Body of pancreas (tissue), 4 donors: ENCODE measurements around the gene PRKACA. TPM values are rescaled to one million over a fixed set of nuclear protein-coding genes. Genes with fewer than 3 reads are reported as not detected.

Source experiments
- ATAC-seq: fragments of 150-250 bp; one replicate; pipeline ENCODE4 v1.9.1; 2016
- DNase-seq, 4 donors: peaks; one replicate each; pipeline ENCODE4 v3.0.0-alpha.2; 2019
- H3K27ac ChIP-seq, 4 donors: fragments of 200-600 bp; sonication (generic); 1 replicate in 3 of 4; 2 replicates in 1 of 4; pipeline versions ENCODE4 v1.5.1 to v1.6.1; 2016 to 2019; ENCODE audit warnings: mild to moderate bottlenecking in 1 of 4, mixed read lengths in 1 of 4, moderate library complexity in 1 of 4
- H3K27me3 ChIP-seq, 2 donors: fragments of 200-600 bp; sonication (generic); one replicate each; pipeline ENCODE4 v1.6.0; 2016; ENCODE audit warnings: mild to moderate bottlenecking in 1 of 2
- H3K36me3 ChIP-seq, 2 donors: fragments of 200-600 bp; sonication (generic); replicated peaks in 1 of 2; 2 replicates each; pipeline ENCODE4 v1.5.1; 2016; ENCODE audit warnings: low read depth in 2 of 2; ENCODE audit not compliant: insufficient read depth in 1 of 2
- H3K4me1 ChIP-seq: fragments of 200-600 bp; sonication (generic); one replicate; pipeline ENCODE4 v1.6.0; 2016
- H3K4me3 ChIP-seq, 2 donors: fragments of 200-600 bp; sonication (generic); 1 replicate in 1 of 2; 2 replicates in 1 of 2; pipeline ENCODE4 v1.5.1; 2016 to 2019
- H3K9me3 ChIP-seq, 3 donors: fragments of 200-600 bp; sonication (generic); 1 replicate in 2 of 3; 2 replicates in 1 of 3; pipeline ENCODE4 v1.5.1; 2016
- CTCF ChIP-seq, 7 experiments: fragments of 450-650 bp in 4 of 7; fragments of 200-600 bp in 3 of 7; sonication (generic) in 3 of 7; IDR thresholded peaks; one replicate each; pipeline ENCODE4 v1.5.1; 2016 to 2019; ENCODE audit warnings: antibody characterized with exemption in 7 of 7
- POLR2A ChIP-seq, 3 donors: fragments of 450-650 bp; IDR thresholded peaks; one replicate each; pipeline ENCODE4 v1.6.1; 2016; ENCODE audit warnings: antibody characterized with exemption in 3 of 3, mild to moderate bottlenecking in 2 of 3
- WGBS, 2 donors: methylation state at CpG; one replicate each; pipeline ENCODE4 v1.1.5; 2017; 5-methylcytosine and 5-hydroxymethylcytosine counted together
- intact Hi-C: fragments of 100-400 bp; cut with DNase I; formaldehyde crosslinking; loops from one replicate; pipeline ENCODE4 v1.15.1; 2023
- total RNA-seq, 2 donors: library from RNA; depleted of rRNA; stranded (reverse); fragments of >200 nt; gene quantifications; one replicate each; pipeline ENCODE4 v1.1.0, GENCODE V29; 2016

PRKACA gene
- total RNA-seq, 2 donors from 2014 or later, result 15.5 to 22.6 TPM

DNA sequence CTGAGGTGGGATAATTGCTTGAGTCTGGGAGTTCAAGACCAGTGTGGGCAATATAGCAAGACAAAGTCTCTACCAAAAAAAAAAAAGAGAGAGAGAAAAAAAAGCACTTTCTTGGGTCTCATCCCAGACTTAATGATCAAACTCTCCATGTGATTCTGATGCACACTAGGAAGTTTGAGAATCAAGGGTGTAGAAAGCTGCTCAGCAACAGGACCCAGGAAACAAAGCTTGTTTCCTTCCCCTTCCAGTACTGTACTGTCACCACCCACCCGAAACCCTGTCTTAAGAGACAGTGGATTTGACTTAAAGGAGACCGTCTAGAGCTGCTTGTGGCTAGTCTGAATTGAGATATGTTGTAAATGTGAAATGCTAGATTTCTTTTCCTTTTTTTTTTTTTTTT is 39.2 kb downstream of the PRKACA start:
- Histone ChIP-seq H3K9me3 (no peaks in the 10 kb centered on the region), H3K27me3 (no peaks in the 10 kb centered on the region), H3K27ac (no peak overlapping the region), H3K36me3 (no peaks in the 10 kb centered on the region), H3K4me3 (no peak overlapping the region), H3K4me1 (peaks cover 38% of the 10 kb centered on the region)
- no peak for ATAC-seq
- TF ChIP-seq POLR2A (IDR thresholded peaks at IDR 0.05), result no peak
- 52 to 78% methylated on average over 2 of the region's 2 CpGs for WGBS, 2 donors
- intact Hi-C loops, result no loop called here
- DNase-seq, result no peak

DNA sequence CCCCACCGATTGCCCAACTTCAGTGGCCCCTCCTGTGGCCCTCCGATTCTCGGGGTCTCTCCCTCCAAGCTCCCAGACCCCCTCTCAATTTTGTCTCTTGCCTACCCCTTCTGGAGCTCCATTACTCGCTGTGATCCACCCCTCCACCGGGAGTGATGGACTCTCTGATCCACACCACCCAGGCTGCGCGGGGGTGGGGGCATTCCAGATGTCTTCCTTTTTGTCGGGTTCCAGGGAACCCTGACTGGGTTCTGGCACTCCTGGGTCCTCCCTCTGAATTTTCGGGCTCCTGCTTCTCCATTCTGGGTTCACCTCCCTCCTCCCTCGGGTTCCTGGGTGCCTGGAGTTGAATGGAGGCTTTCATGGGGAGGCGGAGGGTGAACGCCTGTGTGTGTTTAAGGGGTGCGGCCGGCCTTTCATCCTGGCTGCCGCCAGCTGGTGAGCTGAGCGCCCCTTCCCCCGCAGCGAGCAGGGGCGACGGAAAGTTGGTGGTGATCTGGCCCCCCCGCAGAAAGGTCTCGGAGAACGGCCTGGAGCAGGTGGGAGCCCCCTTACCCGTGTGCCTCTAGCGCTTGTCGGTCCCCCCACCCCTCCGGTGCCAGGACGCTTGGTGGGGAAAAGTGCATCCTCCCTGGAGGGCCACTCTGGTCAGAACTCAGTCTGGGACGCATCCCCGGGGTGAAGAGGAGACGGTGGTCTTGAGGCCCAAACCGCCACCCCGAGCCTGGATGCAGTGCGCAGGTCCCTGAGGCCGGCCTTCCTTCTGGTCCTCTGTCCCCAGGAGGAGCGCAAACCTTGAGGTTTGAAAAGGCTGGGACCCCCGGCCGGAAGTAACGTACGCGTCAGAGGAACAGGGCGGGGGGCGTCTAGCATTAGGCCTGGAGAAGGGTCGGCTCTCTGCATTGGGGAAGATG is 43.4 kb downstream of the PRKACA start:
- TF ChIP-seq POLR2A (IDR thresholded peaks at IDR 0.05) (no peak), CTCF (IDR thresholded peaks at IDR 0.05) (peak in 2 of 7 experiments; percentile 3 to 31)
- intact Hi-C loops, result loop anchor here (5.0 kb wide), 1 partner anchor 192 kb away; no protein-coding TSS in a partner anchor
- WGBS, 2 donors, result 0 to 1% methylated on average over 17 to 44 of the region's 44 CpGs
- ATAC-seq (no peak), DNase-seq (peak in 2 of 4 donors; percentile 43 to 54)
- Histone ChIP-seq H3K36me3 (no peaks in the 10 kb centered on the region), H3K4me1 (peaks cover 35% of the 10 kb centered on the region), H3K9me3 (no peaks in the 10 kb centered on the region), H3K27ac (peak overlapping the region; percentile 85 to 97 (median 95)), H3K27me3 (no peaks in the 10 kb centered on the region), H3K4me3 (peak overlapping the region; percentile 20 to 94)

DNA sequence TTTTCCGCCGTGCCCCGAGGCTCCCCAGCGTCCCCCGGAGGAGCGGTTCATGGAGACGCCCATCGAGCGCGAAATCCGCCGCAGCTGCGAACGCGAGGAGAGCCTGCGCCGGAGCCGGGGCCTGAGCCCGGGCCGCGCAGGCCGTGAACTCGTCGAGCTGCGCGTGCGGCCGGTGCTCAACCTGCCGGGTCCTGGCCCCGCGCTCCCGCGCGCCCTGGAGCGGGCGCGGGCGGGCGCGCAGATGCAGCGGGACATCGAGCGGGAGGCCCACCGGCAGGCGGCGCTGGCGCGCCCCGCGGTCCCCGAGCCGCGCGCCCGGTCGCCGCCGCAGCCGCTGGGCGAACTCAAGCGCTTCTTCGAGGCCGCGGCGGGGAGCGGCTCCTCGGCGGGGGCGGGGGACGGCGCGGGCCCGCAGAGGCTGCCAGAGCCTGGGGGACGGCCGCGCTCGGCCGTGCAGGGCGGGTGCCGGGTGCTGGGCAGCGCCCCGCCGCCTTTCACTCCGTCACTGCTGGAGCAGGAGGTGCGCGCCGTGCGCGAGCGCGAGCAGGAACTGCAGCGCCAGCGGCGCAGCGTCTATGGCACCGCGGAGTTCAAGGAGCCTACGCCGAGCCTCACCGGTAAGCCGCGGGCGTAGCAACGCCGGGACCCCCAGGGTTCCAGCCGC is 44.2 kb downstream of the PRKACA start:
- ATAC-seq, result peak; percentile 66
- TF ChIP-seq CTCF (IDR thresholded peaks at IDR 0.05), result peak in 5 of 7 experiments; percentile 14 to 98 (median 81)
- TF ChIP-seq POLR2A (IDR thresholded peaks at IDR 0.05), result peak; percentile 74 to 84 (median 80)
- peak overlapping the region; percentile 85 to 97 (median 95) for H3K27ac ChIP-seq
- peak; percentile 78 to 84 (median 81) for DNase-seq
- peak overlapping the region; percentile 73 to 94 for H3K4me3 ChIP-seq
- WGBS, 2 donors, result 0% methylated on average over 5 to 79 of the region's 106 CpGs
- intact Hi-C loops, result loop anchor here (5.0 kb wide), 1 partner anchor 191 kb away; no protein-coding TSS in a partner anchor
- peaks cover 35% of the 10 kb centered on the region for H3K4me1 ChIP-seq
- H3K36me3 ChIP-seq, result no peaks in the 10 kb centered on the region
- no peaks in the 10 kb centered on the region for H3K27me3 ChIP-seq
- H3K9me3 ChIP-seq, result no peaks in the 10 kb centered on the region

- H3K36me3 ChIP-seq, result no peaks in the 10 kb centered on the region
- no peaks in the 10 kb centered on the region for H3K27me3 ChIP-seq
- intact Hi-C loops, result loop anchor here (5.0 kb wide), 1 partner anchor 190 kb away; no protein-coding TSS in a partner anchor
- peak within 1 kb of the TSS; percentile 85 to 97 (median 95) for H3K27ac ChIP-seq
- WGBS, 2 donors, result 0% methylated on average over 6 to 45 of the region's 51 CpGs
- ATAC-seq (peak; percentile 72), DNase-seq (peak; percentile 87 to 91 (median 88))
- peak within 1 kb of the TSS; percentile 73 to 94 for H3K4me3 ChIP-seq
- TF ChIP-seq CTCF (IDR thresholded peaks at IDR 0.05) (peak in 2 of 7 experiments; percentile 3 to 19), POLR2A (IDR thresholded peaks at IDR 0.05) (peak; percentile 33 to 56 (median 55))
- peaks cover 35% of the 10 kb centered on the region for H3K4me1 ChIP-seq
- H3K9me3 ChIP-seq, result no peaks in the 10 kb centered on the region
Measured at GRCh38 chr19:14072535-14073260, 44.9 kb downstream of the PRKACA start, which contains the start of gene MISP3. Gene MISP3, plus strand, starts transcription at chr19:14072786. Its CDS starts 524 bp downstream, at chr19:14073310.
